ENCODE results near the gene CDH7.

Gene CDH7

DNA sequence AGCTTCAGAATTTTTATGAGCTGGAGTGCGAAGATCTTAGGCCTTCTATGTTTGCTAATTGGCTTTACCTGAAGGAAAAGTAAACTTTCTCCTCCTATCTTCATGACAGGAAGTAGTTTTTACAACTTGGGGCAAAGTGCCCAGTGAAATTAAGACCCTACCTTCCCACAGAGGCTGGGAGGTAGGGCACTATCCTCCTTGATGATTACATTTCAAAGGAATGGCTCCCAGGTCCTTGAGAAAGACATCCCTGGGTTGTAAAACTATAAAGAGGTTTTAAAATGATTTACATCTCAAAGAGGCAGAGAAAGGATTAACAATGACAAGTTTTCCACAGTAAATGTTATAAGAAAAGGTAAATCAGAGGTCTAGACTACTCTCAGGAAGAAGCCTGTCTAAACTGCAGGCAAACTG lies 155.8 kb downstream of the CDH7 start:
- H3K4me3 ChIP-seq: no peak overlapping the region
- no peaks in the 10 kb centered on the region for H3K36me3 ChIP-seq (ENCODE audit: insufficient read depth, low read length)
- no peak overlapping the region for H3K9ac ChIP-seq (ENCODE audit: insufficient read length)
- no peak for TF ChIP-seq FOXP2 (optimal IDR thresholded peaks at IDR 0.05; ENCODE audit: control extremely low read depth, extremely low read length, insufficient read depth)
- no peak for TF ChIP-seq POLR2AphosphoS5 (IDR thresholded peaks at IDR 0.05; ENCODE audit: borderline replicate concordance, low read depth, low read length)
- TF ChIP-seq EZH2 (IDR thresholded peaks at IDR 0.05): no peak
- no peak for DNase-seq (ENCODE audit: low read depth, low spot score)
- H3K9me3 ChIP-seq (ENCODE audit: low read depth, low read length): no peaks in the 10 kb centered on the region
- peak overlapping the region; percentile 50 for H3K27ac ChIP-seq

- Histone ChIP-seq H3K36me3 (ENCODE audit: insufficient read depth, low read length) (no peaks in the 10 kb centered on the region), H3K9me3 (ENCODE audit: low read depth, low read length) (no peaks in the 10 kb centered on the region), H3K27ac (peak overlapping the region; percentile 70), H3K4me3 (no peak overlapping the region), H3K9ac (ENCODE audit: insufficient read length) (no peak overlapping the region)
- TF ChIP-seq EZH2 (IDR thresholded peaks at IDR 0.05): no peak
- no peak for TF ChIP-seq POLR2AphosphoS5 (IDR thresholded peaks at IDR 0.05; ENCODE audit: borderline replicate concordance, low read depth, low read length)
- TF ChIP-seq FOXP2 (optimal IDR thresholded peaks at IDR 0.05; ENCODE audit: control extremely low read depth, extremely low read length, insufficient read depth): no peak
- no peak for DNase-seq (ENCODE audit: low read depth, low spot score)
Measured at GRCh38 chr18:65907281-65907680, 156.5 kb downstream of the CDH7 start.

GRCh38 chr18:65919018-65919417 lies 168.2 kb downstream of the CDH7 start:
- Histone ChIP-seq H3K9me3 (ENCODE audit: low read depth, low read length) (no peaks in the 10 kb centered on the region), H3K27ac (no peak overlapping the region), H3K4me3 (no peak overlapping the region), H3K9ac (ENCODE audit: insufficient read length) (no peak overlapping the region), H3K36me3 (ENCODE audit: insufficient read depth, low read length) (no peaks in the 10 kb centered on the region)
- no peak for DNase-seq (ENCODE audit: low read depth, low spot score)
- TF ChIP-seq POLR2AphosphoS5 (IDR thresholded peaks at IDR 0.05; ENCODE audit: borderline replicate concordance, low read depth, low read length): no peak
- no peak for TF ChIP-seq FOXP2 (optimal IDR thresholded peaks at IDR 0.05; ENCODE audit: control extremely low read depth, extremely low read length, insufficient read depth)
- no peak for TF ChIP-seq EZH2 (IDR thresholded peaks at IDR 0.05)

- no peaks in the 10 kb centered on the region for H3K36me3 ChIP-seq (ENCODE audit: insufficient read depth, low read length)
- no peak for DNase-seq (ENCODE audit: low read depth, low spot score)
- H3K9me3 ChIP-seq (ENCODE audit: low read depth, low read length): no peaks in the 10 kb centered on the region
- no peak overlapping the region for H3K9ac ChIP-seq (ENCODE audit: insufficient read length)
- TF ChIP-seq POLR2AphosphoS5 (IDR thresholded peaks at IDR 0.05; ENCODE audit: borderline replicate concordance, low read depth, low read length) (no peak), EZH2 (IDR thresholded peaks at IDR 0.05) (no peak), FOXP2 (optimal IDR thresholded peaks at IDR 0.05; ENCODE audit: control extremely low read depth, extremely low read length, insufficient read depth) (no peak)
- H3K4me3 ChIP-seq: no peak overlapping the region
- no peak overlapping the region for H3K27ac ChIP-seq
Measured at GRCh38 chr18:65919663-65920062, 168.9 kb downstream of the CDH7 start.

- TF ChIP-seq POLR2AphosphoS5 (IDR thresholded peaks at IDR 0.05; ENCODE audit: borderline replicate concordance, low read depth, low read length): no peak
- H3K36me3 ChIP-seq (ENCODE audit: insufficient read depth, low read length): no peaks in the 10 kb centered on the region
Measured at GRCh38 chr18:65922103-65922502, 171.3 kb downstream of the CDH7 start.

DNA sequence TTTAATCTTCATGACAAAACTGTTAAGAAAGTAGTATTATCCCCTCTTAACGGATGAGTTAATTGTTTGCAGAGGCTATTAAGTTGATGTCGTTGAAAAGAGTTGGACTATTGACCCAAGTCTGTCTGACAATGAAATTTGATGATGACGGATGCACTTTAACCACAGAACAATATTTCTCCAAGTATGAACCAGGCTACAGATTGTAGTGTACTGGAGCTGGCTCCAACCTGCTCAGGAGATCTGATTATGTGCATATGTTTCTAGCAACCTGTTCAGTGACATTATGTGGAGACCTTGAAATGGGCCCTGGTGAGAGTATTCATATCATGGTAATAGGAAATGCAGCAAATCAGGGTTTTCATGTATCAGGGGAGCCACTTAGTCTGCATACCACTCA lies 174.1 kb downstream of the CDH7 start:
- no peak overlapping the region for H3K27ac ChIP-seq
- no peaks in the 10 kb centered on the region for H3K36me3 ChIP-seq (ENCODE audit: insufficient read depth, low read length)
- H3K4me3 ChIP-seq: no peak overlapping the region
- TF ChIP-seq FOXP2 (optimal IDR thresholded peaks at IDR 0.05; ENCODE audit: control extremely low read depth, extremely low read length, insufficient read depth) (no peak), EZH2 (IDR thresholded peaks at IDR 0.05) (no peak), POLR2AphosphoS5 (IDR thresholded peaks at IDR 0.05; ENCODE audit: borderline replicate concordance, low read depth, low read length) (no peak)
- DNase-seq (ENCODE audit: low read depth, low spot score): no peak
- H3K9ac ChIP-seq (ENCODE audit: insufficient read length): no peak overlapping the region
- H3K9me3 ChIP-seq (ENCODE audit: low read depth, low read length): no peaks in the 10 kb centered on the region

More at GRCh38 chr18:65922103-65922502, 171.3 kb downstream of the CDH7 start:
- no peak for DNase-seq (ENCODE audit: low read depth, low spot score)
- H3K9me3 ChIP-seq (ENCODE audit: low read depth, low read length): no peaks in the 10 kb centered on the region
- H3K4me3 ChIP-seq: no peak overlapping the region
- no peak overlapping the region for H3K9ac ChIP-seq (ENCODE audit: insufficient read length)
- no peak overlapping the region for H3K27ac ChIP-seq

DNA sequence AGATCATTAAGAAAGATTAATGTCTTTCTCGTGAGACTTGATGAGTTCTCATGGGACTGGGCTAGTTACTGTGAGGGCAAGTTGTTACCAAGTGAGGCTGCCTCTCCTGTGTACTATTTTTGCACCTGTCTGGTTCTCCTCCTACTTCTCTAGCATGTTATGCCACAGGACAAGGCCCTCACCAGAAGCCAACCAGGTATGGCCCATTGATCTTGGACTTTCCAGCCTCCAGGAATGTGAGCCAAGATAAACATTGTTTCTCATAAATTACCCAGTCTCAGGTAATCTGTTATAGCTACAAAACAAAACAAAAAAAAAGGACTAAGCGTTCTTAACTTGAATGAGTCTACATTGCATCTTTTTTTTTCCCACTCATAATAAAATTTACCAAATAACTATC lies 184.1 kb downstream of the CDH7 start:
- Histone ChIP-seq H3K27ac (no peak overlapping the region), H3K9ac (ENCODE audit: insufficient read length) (no peak overlapping the region), H3K4me3 (no peak overlapping the region), H3K9me3 (ENCODE audit: low read depth, low read length) (no peaks in the 10 kb centered on the region), H3K36me3 (ENCODE audit: insufficient read depth, low read length) (no peaks in the 10 kb centered on the region)
- TF ChIP-seq FOXP2 (optimal IDR thresholded peaks at IDR 0.05; ENCODE audit: control extremely low read depth, extremely low read length, insufficient read depth): no peak
- no peak for TF ChIP-seq POLR2AphosphoS5 (IDR thresholded peaks at IDR 0.05; ENCODE audit: borderline replicate concordance, low read depth, low read length)
- TF ChIP-seq EZH2 (IDR thresholded peaks at IDR 0.05): no peak
- DNase-seq (ENCODE audit: low read depth, low spot score): no peak

- no peaks in the 10 kb centered on the region for H3K9me3 ChIP-seq (ENCODE audit: low read depth, low read length)
- no peak for DNase-seq (ENCODE audit: low read depth, low spot score)
- no peak overlapping the region for H3K9ac ChIP-seq (ENCODE audit: insufficient read length)
- no peak overlapping the region for H3K27ac ChIP-seq
- TF ChIP-seq POLR2AphosphoS5 (IDR thresholded peaks at IDR 0.05; ENCODE audit: borderline replicate concordance, low read depth, low read length) (no peak), EZH2 (IDR thresholded peaks at IDR 0.05) (no peak), FOXP2 (optimal IDR thresholded peaks at IDR 0.05; ENCODE audit: control extremely low read depth, extremely low read length, insufficient read depth) (no peak)
- no peak overlapping the region for H3K4me3 ChIP-seq
- H3K36me3 ChIP-seq (ENCODE audit: insufficient read depth, low read length): no peaks in the 10 kb centered on the region
Measured at GRCh38 chr18:65936678-65937077, 185.9 kb downstream of the CDH7 start.

DNA sequence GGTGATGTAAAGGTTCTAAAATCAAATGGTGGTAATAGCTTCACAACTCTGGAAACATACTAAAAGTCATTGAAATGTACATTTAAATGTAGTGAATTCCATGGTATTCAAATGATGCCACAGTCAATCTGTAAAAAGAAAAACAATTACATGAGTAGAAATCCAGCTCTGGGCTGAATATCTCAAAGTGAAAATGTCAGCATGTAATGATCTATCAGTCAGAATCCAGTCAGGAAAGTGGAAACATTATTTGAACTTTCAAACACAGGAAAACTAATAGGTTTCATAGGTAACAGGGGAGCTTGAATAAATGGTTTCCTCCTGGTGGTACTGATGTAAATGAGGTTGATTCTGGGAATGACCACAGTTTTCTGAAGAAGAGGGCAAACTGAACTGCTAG lies 186.4 kb downstream of the CDH7 start:
- TF ChIP-seq POLR2AphosphoS5 (IDR thresholded peaks at IDR 0.05; ENCODE audit: borderline replicate concordance, low read depth, low read length) (no peak), EZH2 (IDR thresholded peaks at IDR 0.05) (no peak), FOXP2 (optimal IDR thresholded peaks at IDR 0.05; ENCODE audit: control extremely low read depth, extremely low read length, insufficient read depth) (no peak)
- H3K27ac ChIP-seq: no peak overlapping the region
- DNase-seq (ENCODE audit: low read depth, low spot score): no peak
- no peak overlapping the region for H3K9ac ChIP-seq (ENCODE audit: insufficient read length)
- H3K9me3 ChIP-seq (ENCODE audit: low read depth, low read length): no peaks in the 10 kb centered on the region
- H3K4me3 ChIP-seq: no peak overlapping the region
- no peaks in the 10 kb centered on the region for H3K36me3 ChIP-seq (ENCODE audit: insufficient read depth, low read length)

Data from SK-N-MC (cell line).